ENCODE data around the gene MSRB1. TPM values are rescaled to one million over a fixed set of nuclear protein-coding genes. Genes with fewer than 3 reads are reported as not detected.
"Not testable (repeated sequence)": the region's sequence is repeated elsewhere in the genome, so short reads cannot be mapped to it uniquely, and the experiment has no call there.

MSRB1 gene
- polyA plus RNA-seq, 2 of the 4 experiments (the other 2 are of a cell fraction): 27.7 to 37.5 TPM

GRCh38 chr16:1899641-1900451 is 43.2 kb downstream of the MSRB1 start:
- no peak for FAIRE-seq
- DNase-seq (ENCODE audit: low read depth in 1 of 2, low spot score in 1 of 2): no peak
- no peaks in the 10 kb centered on the region for H3K9me3 ChIP-seq
- WGBS (ENCODE audit: missing lambda C conversion rate): 80% methylated on average over 16 of the region's 16 CpGs
- H3K4me1 ChIP-seq: no peaks in the 10 kb centered on the region
- H3K4me3 ChIP-seq: no peak overlapping the region
- ChIA-PET POLR2A (no interaction called here), CTCF (interaction anchor here (0.6 to 3.2 kb wide), 5 partner anchors 12 to 51 kb away, joined by 3 to 13 read pairs (median 3); no protein-coding TSS in a partner anchor)
- TF ChIP-seq CBX8 (IDR thresholded peaks at IDR 0.05) (no peak), USF2 (IDR thresholded peaks at IDR 0.05) (no peak), POLR2AphosphoS2 (conservative IDR thresholded peaks at IDR 0.05; ENCODE audit: low read length) (no peak), RAD21 (conservative IDR thresholded peaks at IDR 0.05 in 1 of 2, IDR thresholded peaks at IDR 0.05 in 1 of 2) (no peak), ZFP36 (IDR thresholded peaks at IDR 0.05; ENCODE audit: borderline replicate concordance, partially characterized antibody) (no peak), REST (IDR thresholded peaks at IDR 0.05) (no peak), BCL3 (IDR thresholded peaks at IDR 0.05) (no peak), SREBF2 (IDR thresholded peaks at IDR 0.05) (no peak), MYC (IDR thresholded peaks at IDR 0.05; ENCODE audit: borderline replicate concordance, low read length) (no peak), KDM1A (IDR thresholded peaks at IDR 0.05; ENCODE audit: low read depth) (no peak), CHD2 (IDR thresholded peaks at IDR 0.05; ENCODE audit: low read length, partially characterized antibody) (no peak), ELK1 (IDR thresholded peaks at IDR 0.05; ENCODE audit: low read depth, low read length) (no peak), GATA3 (IDR thresholded peaks at IDR 0.05; ENCODE audit: borderline replicate concordance) (no peak), RFX5 (IDR thresholded peaks at IDR 0.05) (no peak), JUN (IDR thresholded peaks at IDR 0.05) (no peak), CEBPB (IDR thresholded peaks at IDR 0.05) (no peak; a peak in 1 of 4 replicates)
- no peak for ATAC-seq
- H3K27ac ChIP-seq: no peak overlapping the region
- H3K4me2 ChIP-seq: no peak overlapping the region

GRCh38 chr16:1897692-1898091 is 45.3 kb downstream of the MSRB1 start:
- CTCF ChIA-PET: interaction anchor here (0.6 to 2.1 kb wide), 6 partner anchors 10 to 32 kb away, joined by 3 to 5 read pairs (median 4); no protein-coding TSS in a partner anchor
- H3K4me1 ChIP-seq; POLR2A ChIA-PET; H3K9me3 ChIP-seq; FAIRE-seq; H3K27ac ChIP-seq; DNase-seq (ENCODE audit: low read depth in 1 of 2, low spot score in 1 of 2); H3K4me2 ChIP-seq; ATAC-seq; H3K4me3 ChIP-seq: not testable (repeated sequence)
- WGBS (ENCODE audit: missing lambda C conversion rate): 59% methylated on average over 2 of the region's 2 CpGs

Measured in A549 (cell line).